Activated CD4-positive, alpha-beta T cell treated with anti-CD3 and anti-CD28 coated beads for 48 hours (primary cell): ENCODE data around the gene SELPLG.
"Not testable (repeated sequence)": the region's sequence is repeated elsewhere in the genome, so short reads cannot be mapped to it uniquely, and the experiment has no call there.

ENCODE experiments used
- DNase-seq: peaks from one replicate; pipeline ENCODE4 v3.0.0-alpha.2; 2020

The SELPLG gene

GRCh38 chr12:108633534-108634248 is at the start of gene SELPLG:
Gene SELPLG, minus strand, starts transcription at chr12:108633894. Its CDS starts 9,587 bp downstream, at chr12:108624307.
- DNase-seq: peak; percentile 87

- DNase-seq: no peak
Observed at GRCh38 chr12:108681317-108681716, 47.6 kb upstream of the SELPLG start.

- DNase-seq: no peak
Observed at GRCh38 chr12:108679106-108679681, 45.5 kb upstream of the SELPLG start.

- no peak for DNase-seq
Observed at GRCh38 chr12:108678104-108678730, 44.5 kb upstream of the SELPLG start.

GRCh38 chr12:108677381-108677780 is 43.7 kb upstream of the SELPLG start:
- no peak for DNase-seq

- no peak for DNase-seq
Observed at GRCh38 chr12:108676707-108677106, 43.0 kb upstream of the SELPLG start.

- no peak for DNase-seq
Observed at GRCh38 chr12:108675792-108676191, 42.1 kb upstream of the SELPLG start.

GRCh38 chr12:108672054-108672453 is 38.4 kb upstream of the SELPLG start:
- no peak for DNase-seq

- DNase-seq: no peak
Observed at GRCh38 chr12:108671110-108671509, 37.4 kb upstream of the SELPLG start.

GRCh38 chr12:108670066-108670631 is 36.5 kb upstream of the SELPLG start:
- DNase-seq: no peak

GRCh38 chr12:108668542-108668941 is 34.8 kb upstream of the SELPLG start:
- no peak for DNase-seq

- DNase-seq: no peak
Observed at GRCh38 chr12:108668063-108668462, 34.4 kb upstream of the SELPLG start.

- DNase-seq: no peak
Observed at GRCh38 chr12:108667349-108667748, 33.7 kb upstream of the SELPLG start.

GRCh38 chr12:108666401-108666881 is 32.7 kb upstream of the SELPLG start:
- no peak for DNase-seq

GRCh38 chr12:108665608-108666202 is 32.0 kb upstream of the SELPLG start:
- no peak for DNase-seq

- DNase-seq: peak; percentile 90
Observed at GRCh38 chr12:108664338-108665258, 30.9 kb upstream of the SELPLG start.

- DNase-seq: no peak
Observed at GRCh38 chr12:108663324-108664015, 29.8 kb upstream of the SELPLG start.

GRCh38 chr12:108658115-108658514 is 24.4 kb upstream of the SELPLG start:
- DNase-seq: not testable (repeated sequence)

- no peak for DNase-seq
Observed at GRCh38 chr12:108657130-108657745, 23.5 kb upstream of the SELPLG start.

- DNase-seq: not testable (repeated sequence)
Observed at GRCh38 chr12:108656247-108656646, 22.6 kb upstream of the SELPLG start.

GRCh38 chr12:108655812-108656175 is 22.1 kb upstream of the SELPLG start:
- not testable (repeated sequence) for DNase-seq
